ENCODE data around the gene SLC6A18.
"Not testable (repeated sequence)": the region's sequence is repeated elsewhere in the genome, so short reads cannot be mapped to it uniquely, and the experiment has no call there.

SLC6A18 gene

DNA sequence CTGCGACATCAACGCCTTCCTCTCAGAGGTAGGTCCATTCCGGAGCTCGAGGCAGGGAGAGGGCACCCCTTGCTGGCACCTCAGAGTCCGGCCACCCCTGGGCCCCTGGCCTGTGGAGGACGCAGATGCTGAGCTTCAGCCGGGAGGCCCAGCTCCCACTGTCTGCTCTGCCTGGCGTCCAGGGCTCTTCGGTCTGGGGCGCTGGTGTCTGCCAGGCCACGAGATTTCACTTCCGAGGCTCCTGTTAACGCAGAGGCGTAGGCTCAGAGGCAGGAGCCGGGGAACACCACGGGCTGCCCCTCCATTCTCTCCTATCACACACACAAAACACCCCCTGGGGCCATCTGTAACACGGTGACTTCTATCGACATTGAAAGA is 8.3 kb upstream of the SLC6A18 start:
- no peak for DNase-seq

DNA sequence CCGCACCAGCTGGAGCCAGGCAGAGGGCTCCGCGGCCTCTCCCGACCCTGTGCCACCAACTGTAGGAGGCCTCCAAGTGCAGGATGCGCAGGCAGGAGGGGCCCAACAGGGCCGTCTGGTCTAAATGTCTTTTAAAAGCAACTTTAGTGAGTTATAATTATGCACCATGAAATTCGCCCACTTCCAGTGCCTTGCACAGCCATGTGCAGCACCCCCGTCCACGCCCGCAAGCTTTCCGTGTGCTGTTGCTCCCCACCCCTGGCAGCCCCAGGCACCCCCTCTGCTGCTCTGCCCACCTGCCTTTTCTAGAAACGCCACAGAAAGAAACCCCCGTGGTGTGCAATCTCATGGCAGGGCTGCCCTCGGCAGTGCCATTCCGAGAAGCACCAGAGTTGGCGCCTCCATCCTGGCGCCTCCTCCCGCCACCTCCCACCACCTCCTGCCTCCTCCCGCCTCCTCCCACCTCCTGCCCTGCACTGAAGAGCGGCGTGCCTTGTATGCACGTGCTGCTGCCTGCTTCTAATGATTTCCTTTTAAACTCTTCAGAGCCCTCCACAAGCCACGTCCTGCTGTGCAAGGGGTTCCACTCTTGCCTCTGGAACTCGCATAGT is 7.5 kb upstream of the SLC6A18 start:
- no peak for DNase-seq

DNA sequence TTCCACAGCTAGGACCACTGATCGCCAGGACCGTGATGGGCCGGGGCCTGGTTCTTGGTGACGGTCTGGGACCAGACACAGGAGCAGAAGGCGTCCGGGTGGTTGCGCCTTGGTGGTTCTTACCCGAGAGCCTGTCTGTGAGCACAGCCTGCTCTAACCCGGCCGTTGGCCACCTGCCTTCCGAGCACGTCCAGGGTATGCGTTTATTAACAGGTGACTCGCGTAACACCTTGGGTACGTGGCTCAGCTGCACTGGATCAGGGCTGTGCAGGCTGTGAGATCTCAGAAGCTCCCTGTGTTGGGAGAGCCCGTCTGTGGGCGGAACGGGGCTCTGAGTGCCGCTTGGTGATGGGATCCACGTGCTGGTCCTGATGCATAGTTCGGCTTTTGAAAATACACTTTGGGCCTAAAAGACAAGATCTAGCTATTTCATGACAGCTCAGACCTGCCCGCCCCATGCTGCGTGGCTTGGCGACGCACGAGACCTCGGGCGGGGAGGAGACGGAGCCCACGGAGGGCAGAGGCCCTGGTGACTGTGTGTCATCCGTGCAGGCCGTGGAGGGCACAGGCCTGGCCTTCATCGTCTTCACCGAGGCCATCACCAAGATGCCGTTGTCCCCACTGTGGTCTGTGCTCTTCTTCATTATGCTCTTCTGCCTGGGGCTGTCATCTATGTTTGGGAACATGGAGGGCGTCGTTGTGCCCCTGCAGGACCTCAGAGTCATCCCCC is 6.7 kb upstream of the SLC6A18 start:
- no peak for DNase-seq

DNA sequence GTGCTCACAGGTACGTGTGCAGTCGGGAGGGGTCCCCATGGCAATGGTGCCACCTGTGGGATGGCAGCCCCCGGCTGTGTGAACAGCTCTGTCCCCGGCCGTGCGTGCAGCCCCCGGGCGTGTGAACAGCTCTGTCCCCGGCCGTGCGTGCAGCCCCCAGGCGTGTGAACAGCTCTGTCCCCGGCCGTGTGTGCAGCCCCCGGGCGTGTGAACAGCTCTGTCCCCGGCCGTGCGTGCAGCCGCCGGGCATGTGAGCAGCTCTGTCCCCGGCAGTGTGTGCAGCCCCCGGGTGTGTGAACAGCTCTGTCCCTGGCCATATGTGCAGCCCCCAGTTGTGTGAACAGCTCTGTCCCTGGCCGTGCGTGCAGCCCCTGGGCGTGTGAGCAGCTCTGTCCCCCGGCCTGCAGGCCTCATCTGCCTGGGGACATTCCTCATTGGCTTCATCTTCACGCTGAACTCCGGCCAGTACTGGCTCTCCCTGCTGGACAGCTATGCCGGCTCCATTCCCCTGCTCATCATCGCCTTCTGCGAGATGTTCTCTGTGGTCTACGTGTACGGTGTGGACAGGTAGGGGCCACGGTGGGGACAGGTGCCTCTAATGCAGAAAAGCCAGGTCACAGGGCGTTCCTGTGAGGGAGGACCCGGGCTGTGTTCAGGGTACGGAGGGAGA is 5.9 kb upstream of the SLC6A18 start:
- no peak for DNase-seq

DNA sequence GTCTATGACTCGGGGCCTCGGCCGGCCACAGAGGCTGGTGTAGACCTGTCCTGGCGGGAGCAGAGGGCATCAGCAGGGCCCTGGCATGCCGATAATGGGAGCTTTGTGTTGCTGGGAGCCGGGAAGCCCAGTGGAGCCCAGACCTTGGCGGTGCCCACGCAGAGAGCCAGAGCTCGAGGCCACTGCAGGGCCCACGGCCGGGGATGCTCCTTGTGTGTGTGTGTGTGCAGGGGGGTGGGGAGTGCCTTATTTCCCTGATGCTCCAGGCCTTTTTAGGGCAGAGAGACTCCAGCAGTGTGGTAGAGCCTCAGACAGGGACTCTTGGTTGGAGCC is 5.4 kb upstream of the SLC6A18 start:
- DNase-seq: no peak

DNA sequence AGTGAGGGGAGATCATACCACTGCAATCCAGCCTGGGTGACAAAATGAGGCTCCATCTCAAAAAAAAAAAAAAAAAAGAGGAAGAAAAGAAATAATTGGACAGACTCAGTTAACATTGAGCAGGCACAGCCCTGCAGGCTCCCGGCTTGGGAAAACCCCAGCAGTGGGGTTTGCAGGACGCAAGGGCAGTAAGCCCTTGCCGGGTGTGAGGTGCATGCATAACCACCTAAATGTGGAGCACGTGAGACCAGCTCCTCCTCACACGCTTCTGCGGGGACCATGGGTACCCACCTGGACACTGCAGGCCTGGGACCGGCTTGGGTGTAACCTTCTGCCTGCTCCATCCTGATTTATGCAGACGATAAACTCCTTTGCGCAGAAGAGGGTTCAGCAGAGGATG is 4.8 kb upstream of the SLC6A18 start:
- no peak for DNase-seq

DNA sequence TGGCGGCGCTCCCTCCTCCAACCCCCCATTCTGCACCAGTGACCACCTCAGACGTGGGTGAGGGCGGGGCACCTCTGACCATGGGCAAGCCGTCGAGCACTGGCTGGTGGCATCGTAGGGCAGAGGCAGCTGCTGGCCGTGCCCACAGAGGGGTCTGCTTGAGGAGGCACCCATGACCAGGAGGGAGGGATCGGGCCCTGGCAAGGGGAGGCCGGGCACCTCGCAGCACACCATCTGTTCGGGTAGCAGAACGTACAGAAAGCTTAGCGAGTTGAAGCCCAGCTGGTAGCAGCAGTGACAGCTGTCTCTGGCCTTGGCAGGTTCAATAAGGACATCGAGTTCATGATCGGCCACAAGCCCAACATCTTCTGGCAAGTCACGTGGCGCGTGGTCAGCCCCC is 4.3 kb upstream of the SLC6A18 start:
- no peak for DNase-seq

DNA sequence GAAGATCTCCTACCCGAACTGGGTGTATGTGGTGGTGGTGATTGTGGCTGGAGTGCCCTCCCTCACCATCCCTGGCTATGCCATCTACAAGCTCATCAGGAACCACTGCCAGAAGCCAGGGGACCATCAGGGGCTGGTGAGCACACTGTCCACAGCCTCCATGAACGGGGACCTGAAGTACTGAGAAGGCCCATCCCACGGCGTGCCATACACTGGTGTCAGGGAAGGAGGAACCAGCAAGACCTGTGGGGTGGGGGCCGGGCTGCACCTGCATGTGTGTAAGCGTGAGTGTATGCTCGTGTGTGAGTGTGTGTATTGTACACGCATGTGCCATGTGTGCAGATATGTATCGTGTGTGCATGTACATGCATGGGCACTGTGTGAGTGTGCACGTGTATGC is 3.5 kb upstream of the SLC6A18 start:
- no peak for DNase-seq

DNA sequence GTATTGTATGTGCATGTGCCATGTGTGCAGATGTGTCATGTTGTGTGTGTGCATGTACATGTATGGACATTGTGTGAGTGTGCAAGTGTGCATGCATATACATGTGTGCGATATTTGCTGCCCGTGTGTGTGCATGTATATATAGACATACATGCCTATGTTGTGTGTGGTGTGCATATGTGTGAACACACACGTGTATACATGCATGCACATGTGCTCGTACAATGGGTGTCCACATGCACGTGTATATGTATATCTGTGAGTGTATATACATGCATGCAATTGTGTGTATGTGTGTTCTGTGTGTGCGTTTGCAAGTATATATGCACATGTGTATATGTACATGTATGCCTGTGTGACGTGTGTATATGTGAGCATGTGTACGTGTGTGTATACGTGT is 3.0 kb upstream of the SLC6A18 start:
- no peak for DNase-seq

DNA sequence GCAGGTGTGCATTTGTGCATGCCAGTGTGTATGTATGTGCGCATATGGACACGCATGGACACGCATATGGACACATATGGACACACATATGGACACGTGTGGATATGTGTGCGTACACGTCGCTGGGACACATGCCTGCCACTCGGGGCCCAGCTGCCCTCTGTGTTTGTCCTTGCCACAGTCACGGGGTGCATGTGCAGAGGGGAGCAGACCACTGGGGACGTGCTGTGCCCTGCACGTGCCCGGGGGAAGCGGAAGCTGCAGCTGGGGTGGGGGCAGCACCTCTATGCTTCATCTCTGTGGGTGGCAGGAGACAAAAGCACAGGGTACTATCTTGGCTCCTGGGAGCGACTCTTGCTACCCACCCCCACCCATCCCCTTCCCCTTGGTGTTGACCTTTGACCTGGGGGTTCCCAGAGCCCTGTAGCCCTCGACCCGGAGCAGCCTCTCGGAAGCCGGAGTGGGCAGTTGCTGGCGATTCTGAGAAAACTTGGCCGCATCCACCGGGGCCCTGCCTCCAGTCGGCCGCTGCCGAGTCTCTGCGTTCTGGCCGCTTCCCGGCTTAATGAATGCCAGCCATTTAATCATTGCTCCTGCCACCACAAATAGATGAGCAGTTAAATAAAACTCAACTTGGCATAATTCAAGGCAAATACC is 2.4 kb upstream of the SLC6A18 start:
- no peak for DNase-seq

DNA sequence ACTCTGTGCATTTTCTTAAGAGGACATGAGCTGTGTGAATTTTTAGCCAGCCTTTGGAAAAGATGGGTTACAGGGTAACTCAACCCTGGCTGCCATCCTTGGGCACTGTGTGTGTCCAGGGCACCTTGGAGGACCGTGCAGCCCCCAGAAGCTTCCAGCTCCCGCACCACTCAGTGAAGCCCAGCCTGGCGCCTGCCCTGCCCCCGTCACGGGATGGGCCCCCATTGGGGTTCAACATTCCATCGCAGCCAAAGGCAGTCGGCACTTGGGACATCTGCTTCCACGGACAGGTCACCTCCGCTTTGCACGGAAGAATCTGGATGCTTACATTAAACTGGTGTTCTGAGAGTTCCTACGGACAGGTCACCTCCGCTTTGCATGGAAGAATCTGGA is 1.9 kb upstream of the SLC6A18 start:
- DNase-seq: no peak

DNA sequence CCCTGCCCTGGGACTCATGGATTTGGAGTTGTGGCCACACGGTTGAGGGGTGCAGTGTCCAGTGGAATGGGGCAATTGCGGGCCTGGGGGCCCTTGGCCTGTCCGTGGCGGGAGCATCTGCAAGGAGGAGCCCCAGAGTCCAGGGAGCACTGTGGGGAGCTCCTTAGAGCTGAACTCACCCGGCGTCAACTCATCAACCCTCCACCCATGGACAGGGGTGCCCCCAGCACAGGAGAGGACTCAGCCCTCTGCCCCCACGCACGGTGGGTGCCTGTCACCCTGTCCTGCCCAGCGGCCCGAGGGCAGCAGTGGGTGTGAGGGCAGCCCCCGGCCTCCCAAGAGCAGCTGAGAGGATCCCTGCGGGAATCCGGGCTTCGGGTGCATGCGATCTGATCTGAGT is 550 bp upstream of the SLC6A18 start:
- no peak for DNase-seq

DNA sequence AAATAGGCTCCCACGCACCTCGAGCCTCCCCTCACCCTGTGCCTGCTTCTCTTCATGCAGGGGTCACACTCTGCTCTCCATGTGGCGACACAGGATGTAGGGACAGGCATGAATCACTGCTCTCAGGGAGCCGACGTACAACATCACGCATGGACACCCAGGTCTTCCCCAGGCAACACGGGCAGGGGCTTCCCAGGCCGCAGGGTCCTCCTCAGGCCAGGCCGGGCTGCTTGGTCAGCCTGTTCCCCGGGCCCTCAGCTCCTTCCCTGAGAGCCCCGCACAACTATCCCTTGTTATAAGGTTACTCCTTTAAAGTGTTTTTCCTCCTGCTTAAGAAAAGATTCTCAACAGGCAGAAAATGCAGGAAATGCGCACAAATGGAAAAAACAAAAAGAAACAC is 1.1 kb downstream of the SLC6A18 start:
- DNase-seq: no peak

DNA sequence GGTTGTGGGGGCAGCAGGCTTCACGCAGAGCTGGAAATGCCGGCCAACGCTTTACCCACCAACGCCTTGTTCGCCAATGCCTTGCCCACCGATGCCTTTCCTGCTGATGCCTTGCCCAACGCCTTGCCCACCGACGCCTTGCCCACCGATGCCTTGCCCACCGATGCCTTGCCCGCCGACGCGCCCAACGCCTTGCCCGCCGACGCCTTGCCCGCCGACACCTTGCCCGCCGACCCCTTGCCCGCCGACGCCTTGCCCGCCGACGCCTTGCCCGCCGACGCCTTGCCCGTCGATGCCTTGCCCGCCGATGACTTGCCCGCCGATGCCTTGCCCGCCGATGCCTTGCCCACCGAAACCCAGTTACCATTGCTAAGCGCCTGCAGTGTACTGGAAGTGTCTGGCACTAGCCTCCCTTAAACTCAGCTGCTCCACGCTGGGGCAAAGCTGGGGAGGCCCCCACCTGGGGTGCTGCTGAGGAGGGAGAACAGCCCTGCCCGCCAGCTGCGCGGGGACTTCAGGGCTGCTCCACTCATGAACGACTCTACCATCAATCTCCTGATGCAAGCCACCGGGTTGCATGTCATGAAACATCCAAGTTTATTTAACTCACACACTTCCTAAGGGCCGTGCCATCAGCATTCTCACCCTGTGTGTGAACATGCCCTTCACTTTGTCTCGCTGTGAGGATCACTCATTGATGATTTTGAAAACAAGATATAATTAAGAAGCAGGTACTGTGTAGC is 1.8 kb downstream of the SLC6A18 start:
- no peak for DNase-seq

DNA sequence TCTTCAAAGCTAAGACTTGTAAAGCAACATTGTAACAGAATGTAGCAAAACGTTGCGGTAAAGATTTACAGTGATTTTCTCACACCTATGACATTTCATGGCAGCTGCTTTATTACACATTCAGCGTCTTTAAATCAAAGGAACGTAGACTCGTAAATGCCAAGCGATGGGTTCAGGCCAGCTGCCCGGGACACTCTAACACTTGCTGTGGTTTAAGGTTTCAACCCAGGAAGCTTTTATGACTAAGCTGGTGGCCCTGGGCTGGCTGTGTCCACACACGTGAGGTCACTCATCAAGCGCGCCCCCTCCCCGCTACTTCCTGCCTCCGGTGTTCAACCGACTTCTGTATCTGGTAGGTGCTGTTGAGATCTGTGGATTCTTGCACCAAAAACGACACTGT is 2.5 kb downstream of the SLC6A18 start:
- peak; percentile 86 for DNase-seq

DNA sequence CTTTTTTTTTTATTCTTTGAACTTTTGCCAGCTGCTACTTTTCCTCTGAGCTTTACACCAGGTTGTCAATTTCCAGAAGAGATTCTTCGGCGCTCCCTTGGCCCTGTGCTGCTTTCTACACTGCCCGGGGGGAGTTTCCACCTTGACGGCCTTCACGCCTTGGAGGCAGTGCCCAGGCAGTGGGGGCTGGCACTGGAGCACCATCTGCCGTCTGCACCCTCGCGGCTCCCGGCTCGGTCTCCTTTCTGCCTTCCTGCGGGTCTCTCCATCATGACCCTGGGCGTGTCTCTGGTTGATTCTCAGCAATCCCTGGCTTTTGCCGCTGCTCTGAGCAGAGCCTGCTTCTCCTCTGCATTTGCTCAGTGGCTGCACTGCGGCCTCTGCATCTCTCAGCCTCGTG is 2.9 kb downstream of the SLC6A18 start:
- no peak for DNase-seq

DNA sequence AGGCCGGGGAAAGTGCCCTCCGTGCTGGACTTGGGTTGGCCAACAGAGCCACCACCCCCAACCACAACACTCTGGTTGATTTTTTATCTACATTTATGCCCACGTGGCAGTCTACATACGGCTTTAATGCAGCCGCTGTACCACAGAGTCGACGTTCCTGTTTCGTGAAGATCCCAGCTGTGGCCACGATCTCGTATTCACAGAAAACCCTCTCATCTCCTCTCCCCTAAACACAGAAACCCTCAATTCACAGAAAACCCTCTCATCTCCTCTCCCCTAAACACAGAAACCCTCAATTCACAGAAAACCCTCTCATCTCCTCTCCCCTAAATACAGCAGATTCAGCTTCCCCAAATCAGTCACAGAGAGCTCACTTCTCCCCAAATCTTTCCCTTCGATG is 3.8 kb downstream of the SLC6A18 start:
- DNase-seq: not testable (repeated sequence)

DNA sequence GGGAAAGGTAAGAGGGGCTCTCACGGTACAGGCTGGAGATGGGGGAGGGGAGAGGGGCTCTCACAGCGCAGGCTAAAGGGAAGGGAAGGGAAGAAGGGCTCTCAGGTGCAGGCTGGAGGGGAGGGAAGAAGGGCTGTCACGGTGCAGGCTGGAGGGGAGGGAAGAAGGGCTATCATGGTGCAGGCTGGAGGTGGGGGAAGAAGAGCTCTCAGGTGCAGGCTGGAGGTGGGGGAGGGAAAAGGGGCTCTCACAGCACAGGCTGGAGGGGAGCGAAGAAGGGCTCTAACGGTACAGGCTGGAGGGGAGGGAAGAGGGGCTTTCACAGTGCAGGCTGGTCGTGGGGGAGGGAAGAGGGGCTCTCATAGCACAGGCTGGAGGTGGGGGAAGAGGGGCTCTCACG is 4.6 kb downstream of the SLC6A18 start:
- DNase-seq: no peak

DNA sequence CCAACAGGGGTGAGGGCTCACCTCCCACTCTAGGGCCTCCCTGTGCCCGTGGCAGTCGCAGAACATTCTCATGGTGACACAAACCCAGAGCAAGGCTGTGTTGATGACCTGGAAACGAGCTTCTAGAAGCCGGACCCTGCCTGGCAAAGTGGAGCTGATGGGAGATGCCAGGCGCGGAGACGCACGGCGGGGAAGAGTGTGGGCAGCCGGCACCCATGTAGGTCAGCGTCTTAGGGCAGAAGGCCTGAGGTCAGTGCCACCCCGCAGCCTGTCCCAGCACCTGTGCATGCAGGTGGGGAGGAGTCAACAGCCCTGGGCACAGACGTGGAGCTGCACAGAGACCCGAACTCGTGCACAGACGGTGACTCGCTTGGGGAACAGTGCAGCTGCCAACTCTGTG is 5.4 kb downstream of the SLC6A18 start:
- DNase-seq: no peak

DNA sequence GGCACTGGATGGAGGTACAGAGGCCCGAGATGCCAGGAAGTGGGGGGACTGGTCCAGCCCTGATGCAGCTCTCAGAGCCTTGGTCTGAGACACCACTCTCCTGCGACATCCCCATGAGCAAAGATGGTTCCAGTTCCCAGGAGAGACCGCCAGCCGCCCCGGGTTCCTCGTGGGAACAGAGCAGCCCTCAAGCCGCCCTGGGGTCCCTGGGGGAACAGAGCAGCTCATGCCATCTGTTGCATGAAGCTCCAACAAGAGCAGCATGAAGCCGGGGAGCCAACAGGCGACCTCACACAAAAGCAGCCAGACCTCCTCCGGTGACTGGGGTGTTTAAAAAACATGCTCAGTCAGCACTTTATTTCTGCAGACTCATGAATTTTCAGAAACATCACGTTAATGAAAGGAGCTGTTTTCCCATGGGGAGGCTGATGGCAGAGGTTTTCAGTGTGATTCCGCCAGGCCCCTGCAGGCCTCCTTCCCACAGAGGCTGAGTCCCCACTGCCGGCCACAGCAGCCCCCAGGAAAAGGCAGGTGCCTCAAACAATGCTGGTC is 6.2 kb downstream of the SLC6A18 start:
- no peak for DNase-seq

DNA sequence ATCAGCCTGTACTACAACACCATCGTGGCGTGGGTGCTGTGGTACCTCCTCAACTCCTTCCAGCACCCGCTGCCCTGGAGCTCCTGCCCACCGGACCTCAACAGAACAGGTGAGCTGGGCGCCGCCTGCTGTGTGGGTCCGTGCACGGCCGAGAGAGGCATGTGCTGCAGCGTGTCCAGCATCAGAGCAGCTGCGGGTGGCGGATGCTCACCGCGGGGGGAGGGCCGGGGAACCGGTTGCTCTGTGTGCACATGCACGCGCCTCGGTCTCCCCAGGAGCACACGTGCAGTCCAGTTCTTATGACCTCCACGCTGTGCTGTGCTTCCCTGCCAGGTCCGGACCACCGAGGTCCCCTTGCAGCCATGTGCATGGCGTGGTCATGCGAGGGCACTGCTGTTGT is 7.6 kb downstream of the SLC6A18 start:
- DNase-seq: peak; percentile 55

DNA sequence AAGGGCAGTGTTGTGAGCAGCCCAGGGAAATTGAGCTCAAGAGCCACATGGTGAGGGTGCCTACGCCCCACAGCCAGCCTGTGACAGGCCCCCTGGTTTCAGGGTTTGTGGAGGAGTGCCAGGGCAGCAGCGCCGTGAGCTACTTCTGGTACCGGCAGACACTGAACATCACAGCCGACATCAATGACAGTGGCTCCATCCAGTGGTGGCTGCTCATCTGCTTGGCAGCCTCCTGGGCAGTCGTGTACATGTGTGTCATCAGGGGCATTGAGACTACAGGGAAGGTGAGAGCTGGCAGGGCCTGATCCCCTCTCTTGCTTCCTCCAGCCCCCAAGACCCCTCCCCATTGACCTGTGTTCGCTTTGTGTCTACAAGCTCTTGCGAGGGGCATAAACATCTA is 10.2 kb downstream of the SLC6A18 start:
- no peak for DNase-seq

DNA sequence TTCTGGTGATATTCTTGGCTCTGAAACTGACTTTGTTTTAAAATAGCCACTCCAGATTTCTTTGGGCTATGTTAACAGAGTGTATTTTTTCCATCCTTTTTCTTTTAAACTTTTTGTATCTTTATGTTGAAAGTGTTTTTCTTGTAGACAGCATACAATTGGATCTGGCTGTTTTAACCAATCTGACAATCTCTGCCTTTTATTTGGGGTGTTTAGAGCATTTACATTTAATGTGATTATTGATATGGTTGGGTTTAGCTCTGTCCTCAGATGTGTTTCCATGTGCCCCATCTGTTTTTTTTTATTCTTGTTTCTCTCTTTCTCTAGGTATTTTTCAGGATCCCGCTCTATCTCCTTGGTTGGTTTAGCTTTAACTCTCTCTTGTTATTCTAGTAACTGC is 10.7 kb downstream of the SLC6A18 start:
- no peak for DNase-seq

Data from NCI-H146 (cell line).